Measurements from ENCODE around the gene OSMR.

OSMR gene

DNA sequence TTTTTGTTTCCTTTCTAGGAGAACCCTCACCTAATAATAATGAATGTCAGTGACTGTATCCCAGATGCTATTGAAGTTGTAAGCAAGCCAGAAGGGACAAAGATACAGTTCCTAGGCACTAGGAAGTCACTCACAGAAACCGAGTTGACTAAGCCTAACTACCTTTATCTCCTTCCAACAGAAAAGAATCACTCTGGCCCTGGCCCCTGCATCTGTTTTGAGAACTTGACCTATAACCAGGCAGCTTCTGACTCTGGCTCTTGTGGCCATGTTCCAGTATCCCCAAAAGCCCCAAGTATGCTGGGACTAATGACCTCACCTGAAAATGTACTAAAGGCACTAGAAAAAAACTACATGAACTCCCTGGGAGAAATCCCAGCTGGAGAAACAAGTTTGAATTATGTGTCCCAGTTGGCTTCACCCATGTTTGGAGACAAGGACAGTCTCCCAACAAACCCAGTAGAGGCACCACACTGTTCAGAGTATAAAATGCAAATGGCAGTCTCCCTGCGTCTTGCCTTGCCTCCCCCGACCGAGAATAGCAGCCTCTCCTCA is 87.1 kb downstream of the OSMR start:
- no peak for DNase-seq

DNA sequence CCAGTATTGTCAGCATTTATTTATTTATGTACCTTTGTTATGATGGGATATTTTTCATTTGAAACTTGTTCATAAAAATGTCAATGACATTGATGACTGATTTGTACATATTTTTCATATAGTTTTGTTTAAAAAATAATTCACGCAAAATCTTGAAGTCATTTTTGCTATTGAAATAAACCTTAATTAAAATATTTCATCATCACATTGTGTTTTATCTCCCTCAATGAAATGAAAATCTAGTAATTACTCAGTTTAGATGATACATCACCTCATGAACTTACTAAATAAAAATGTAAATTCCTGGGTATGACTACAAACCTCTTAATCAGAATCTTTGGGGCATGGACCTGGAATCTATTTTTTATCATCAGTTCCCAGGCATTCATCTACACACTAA is 89.6 kb downstream of the OSMR start:
- no peak for DNase-seq

DNA sequence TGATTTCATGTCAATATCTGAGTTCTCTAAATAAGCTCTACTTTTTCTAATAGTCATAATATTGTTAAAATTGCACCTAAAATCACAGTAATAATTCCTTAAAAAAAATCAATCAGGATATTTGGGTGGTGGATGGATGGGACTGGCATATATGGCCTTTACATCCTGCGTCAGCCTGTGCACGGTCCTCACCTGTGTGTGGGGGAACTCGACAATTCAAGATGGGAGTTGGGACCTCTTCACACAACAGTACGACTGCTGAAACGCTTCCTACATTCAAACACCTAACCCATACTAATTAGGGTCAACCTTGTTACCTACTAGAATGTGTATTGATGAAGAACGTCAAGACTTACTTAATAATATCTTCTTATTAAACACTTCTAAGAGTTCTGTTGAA is 90.5 kb downstream of the OSMR start:
- DNase-seq, result no peak

DNA sequence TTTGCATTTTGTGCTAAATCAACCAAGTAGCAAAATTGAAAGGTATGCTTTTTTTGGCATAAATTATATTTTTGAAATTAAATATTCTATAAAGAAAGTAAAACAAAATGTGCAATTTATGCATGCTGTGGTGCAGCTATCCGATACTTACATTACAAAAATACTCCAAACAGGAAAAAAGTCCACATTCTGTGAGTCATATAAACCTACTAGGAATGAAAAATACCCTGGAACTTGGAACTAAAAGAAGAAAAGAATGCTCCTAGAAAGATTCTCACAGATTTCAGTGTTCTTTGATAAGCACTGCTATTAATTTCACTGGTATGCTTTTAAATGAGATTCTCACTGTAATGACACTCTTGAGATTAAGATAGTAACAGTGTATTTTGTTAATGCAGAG is 92.6 kb downstream of the OSMR start:
- DNase-seq, result no peak

DNA sequence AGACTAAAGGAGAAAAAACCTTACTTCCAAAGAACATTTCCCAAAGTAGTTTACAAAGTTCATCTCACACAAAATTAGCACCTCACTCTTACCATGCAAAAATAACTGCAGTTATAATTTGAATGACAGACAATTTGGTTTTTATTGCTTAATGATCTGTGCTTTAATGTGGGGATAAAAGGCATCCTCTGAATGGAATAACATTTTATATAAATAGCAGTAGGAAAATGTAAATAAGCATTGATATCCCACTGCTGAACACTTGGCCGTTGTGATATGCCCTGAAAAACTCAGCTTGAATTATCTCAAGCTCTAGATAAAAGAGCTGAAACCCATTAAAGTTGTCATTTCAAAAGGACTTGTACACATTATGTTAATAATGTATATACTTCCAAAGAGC is 93.2 kb downstream of the OSMR start:
- DNase-seq, result no peak

DNA sequence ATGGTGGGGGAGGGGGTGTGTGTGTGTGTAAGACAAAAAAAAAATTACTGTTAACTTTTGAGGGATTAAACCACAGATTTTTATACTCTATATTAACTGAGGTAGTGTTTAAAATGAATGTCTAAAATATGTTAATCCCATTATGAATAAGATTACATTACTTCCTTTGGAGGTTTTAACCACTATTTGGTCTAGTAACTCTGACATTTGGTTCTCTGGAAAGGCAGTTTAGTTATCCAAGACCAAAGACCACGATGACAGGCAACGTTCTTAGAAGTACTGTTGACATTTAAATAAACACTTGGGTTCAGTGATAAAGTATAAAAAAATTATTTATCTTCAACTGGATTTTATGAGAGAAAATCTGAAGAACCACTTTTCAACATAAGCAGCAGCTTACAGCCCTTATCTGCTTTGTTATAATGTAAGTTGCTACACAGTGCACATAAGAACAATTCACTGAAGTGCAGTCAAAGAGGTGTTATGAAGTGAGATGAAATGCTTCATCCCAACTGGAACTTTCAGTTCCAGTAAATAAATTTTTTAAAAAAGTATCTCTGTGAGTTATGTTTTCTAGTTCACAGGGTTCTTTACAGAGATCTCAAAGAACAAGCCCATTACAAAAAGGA is 94.5 kb downstream of the OSMR start:
- no peak for DNase-seq

DNA sequence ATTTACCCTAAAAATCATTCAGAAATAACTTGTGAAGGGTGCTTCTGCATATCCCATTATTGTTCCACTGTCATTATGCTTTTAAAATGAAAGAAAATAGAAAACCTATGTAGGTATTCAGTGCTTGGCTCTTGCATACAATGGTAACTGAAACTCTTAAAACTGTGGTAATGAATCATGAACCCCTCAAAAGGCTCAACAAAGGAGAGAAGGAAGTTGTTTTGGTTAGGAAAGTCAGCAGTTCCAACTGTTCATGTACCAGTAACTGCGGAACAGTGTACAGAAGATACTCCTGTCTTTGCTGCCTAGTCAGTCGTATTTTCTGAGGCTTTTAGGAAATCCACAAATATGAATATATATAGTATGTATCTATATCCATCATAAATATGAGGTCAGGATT is 96.1 kb downstream of the OSMR start:
- no peak for DNase-seq

DNA sequence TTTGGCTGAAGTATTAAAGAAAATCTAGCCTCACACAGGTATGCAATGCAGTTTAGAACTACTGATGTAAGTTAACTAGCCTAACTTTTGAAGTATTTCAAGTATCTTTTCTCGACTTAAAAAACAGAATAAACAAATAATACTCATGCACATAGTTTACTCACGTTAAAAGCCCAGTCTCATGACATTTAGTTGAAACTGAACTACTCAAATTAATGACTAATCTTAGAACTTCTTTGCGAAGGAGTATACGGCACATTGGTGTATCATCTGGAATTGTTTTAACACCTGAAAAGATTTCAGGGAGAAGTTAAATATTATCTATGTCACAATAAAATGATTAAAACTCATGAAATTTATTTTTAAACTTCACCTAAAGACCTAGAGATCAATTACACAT is 98.5 kb downstream of the OSMR start:
- DNase-seq, result no peak

DNA sequence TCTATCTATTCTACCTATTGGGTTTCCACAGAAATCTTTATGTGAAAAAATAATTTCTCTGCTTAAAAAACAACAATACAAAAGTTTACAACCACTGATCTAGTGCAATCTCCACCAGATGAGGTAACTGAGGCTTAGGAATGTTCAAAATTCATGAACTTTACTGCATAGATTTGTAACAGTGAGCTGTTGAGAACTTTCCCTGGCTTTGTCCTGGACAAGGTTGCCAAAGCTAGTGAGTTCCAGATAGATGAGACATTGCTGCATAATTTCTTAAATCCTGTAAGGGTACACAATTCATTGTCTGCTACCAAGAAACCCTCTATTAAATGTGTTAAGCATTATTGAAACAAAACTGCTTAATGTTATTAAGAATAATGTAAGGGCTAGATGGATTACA is 102.7 kb downstream of the OSMR start:
- no peak for DNase-seq

DNA sequence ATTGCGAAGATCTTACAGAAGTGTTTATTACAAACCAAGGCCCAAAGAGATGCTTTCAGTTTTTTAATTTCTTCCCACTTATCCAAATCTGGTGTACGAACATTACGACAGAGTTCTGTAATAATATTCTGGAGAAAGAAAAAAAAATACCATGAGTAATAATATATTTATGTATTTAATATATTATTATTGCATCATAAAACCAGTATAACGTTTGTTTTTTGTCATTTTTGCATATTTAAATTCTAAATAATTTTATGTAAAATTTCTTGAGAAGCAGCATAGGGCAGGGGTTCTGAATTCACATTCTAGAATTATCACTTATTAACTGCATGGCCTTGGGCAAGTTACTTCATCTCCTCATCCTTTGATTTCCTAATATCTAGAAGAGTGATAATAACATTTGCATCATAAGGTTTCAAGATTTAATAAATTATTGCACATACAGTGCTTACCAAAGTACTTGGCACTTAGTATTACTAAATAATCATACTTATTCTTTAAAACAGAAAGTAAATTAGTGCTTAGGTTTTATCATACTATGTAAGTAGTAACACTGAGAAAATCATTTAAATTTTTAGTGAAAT is 107.7 kb downstream of the OSMR start:
- DNase-seq, result no peak

DNA sequence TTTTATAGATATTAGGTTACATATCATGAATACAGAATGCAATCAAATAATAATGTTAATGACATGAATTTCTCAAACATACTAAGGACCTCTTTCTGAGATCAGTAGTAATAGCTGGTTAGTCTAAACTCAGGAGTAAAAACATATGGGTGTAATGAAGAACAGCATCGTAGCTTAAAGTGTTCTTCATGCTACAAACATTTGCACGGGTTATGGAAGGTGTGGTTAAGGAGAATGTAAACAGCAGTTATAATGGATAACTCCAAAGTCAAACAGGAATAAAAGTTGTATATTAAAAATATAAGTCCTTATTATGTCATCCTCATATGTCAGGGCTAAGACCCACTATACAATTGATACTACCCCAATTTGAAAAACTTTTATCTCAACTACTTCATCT is 115.9 kb downstream of the OSMR start:
- DNase-seq, result no peak

DNA sequence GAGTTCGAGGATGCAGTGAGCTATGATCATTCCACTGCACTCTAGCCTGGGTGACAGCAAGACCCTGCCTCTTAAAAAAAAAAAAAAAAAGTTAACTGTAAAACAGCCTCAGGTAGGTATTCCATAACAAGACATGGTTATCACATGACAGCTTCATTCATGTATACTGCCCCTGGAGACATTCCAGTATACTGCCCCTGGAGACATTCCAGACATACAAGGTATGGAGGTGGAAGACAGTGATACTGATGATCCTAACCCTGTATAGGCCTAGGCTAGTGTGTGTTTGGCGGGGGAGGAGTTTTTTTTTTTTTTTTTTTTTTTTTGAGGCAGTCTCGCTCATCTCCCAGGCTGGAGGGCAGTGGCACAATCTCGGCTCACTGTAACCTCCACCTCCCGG is 122.9 kb downstream of the OSMR start:
- no peak for DNase-seq

DNA sequence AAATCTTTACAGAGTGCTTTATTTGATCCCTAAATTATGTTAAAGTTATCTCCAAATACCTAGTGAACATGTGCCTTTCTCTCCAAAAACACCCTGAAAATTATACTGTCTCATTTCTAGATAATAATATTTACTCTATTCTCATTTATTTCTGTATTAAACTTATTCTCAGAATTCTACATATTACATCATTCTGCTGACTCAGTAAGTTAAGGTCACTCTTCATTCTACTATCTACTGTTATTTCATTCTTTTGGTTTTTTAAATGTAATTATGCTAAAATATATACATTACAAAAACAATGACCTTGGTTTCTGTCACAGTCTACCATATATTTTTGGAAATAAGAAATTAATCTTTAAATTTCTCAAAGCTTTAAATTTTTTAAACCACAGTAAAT is 132.2 kb downstream of the OSMR start:
- DNase-seq, result no peak

DNA sequence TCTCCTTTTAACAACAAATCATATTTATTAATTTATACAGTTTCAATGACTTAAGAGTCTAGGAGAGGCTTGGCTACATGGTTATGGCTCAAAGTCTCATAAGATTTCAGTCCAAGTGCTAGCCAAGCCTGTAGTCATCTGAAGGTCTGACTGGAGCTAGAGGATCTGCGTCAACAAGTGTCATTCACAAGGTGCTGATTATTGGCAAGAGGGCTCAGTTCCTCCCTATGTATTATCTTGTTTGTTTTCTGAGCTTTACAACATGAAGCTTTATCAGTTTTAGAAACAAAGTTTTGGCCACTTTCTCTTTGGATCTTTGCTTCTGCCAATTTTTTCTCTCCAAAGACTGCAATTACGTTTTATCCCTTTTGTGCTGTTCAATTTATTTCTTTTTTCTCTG is 133.7 kb downstream of the OSMR start:
- DNase-seq, result no peak
